Measurements from ENCODE around the gene SNX14.
A peak's percentile ranks its signal among the peaks of the same experiment; 100 is the strongest.

Gene SNX14

DNA sequence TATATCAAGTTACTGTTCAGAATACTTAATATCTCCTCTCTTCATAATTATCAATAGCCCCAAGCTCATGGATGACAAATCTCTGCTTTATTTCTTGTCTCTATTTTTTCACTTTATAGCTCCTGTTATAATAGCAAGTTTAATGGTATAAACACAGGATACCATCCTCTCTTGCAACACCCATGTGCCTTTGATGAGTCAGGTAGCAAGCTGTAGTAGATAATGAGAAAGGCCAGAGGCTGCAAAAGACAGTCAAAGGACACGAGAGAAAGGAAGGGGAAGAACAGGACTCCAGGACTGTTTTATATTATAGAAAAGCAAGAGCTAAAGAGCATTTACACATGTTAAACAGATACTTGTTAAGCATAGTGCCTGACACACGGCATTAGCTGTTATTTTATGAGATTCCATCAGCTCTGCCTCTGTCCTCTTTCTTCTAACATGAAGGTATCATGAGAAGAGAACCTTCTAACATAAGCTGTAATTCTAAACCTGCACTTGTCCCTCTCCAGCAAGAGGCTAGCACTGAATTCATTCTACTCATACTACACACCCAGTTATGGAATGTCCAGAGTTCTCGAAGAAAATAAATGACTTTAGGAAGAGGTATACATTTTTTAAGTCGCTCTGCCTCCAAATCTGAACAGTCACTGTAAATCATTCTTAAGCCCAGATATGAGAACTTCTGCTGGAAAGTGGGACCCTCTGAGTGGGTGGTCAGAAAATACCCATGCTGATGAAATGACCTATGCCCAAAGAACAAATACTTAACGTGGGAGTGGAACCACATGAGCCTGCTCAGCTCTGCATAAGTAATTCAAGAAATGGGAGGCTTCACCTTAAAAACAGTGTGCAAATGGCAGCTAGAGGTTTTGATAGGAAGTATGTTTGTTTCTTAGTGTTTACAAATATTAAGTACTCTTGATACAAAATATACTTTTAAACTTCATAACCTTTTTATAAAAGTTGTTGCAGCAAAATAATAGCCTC is 98.8 kb downstream of the SNX14 start:
- Histone ChIP-seq H3K9me3 (ENCODE audit: control insufficient read depth, insufficient read depth, low read depth, low read length) (no peaks in the 10 kb centered on the region), H3K4me1 (ENCODE audit: control insufficient read depth, insufficient read depth, low read length) (peaks cover 13% of the 10 kb centered on the region), H3K36me3 (ENCODE audit: control insufficient read depth in 2 of 2, insufficient read depth in 1 of 2, low read length in 2 of 2) (no peaks in the 10 kb centered on the region), H3K4me3 (ENCODE audit: low read depth, low read length) (no peak overlapping the region), H3K27ac (ENCODE audit: extremely low read depth, low read depth, low read length) (no peak overlapping the region)
- ChIA-PET POLR2A (interaction anchor here (1.6 kb wide), 2 partner anchors 148 to 184 kb away, joined by 6 to 8 read pairs; partner anchors contain the start of gene SYNCRIP), CTCF (interaction anchor here (0.6 to 7.7 kb wide), 9 partner anchors 8 to 245 kb away, joined by 3 to 89 read pairs (median 3); no protein-coding TSS in a partner anchor)
- TF ChIP-seq EGR2 (tag by site-specific recombination; IDR thresholded peaks at IDR 0.05; ENCODE audit: low read depth) (0 out of 2 replicates have a peak, but pooled peaks have one; percentile 12), ZNF629 (tag by site-specific recombination; IDR thresholded peaks at IDR 0.05) (no peak)
- TF ChIP-seq, protein P1, sequence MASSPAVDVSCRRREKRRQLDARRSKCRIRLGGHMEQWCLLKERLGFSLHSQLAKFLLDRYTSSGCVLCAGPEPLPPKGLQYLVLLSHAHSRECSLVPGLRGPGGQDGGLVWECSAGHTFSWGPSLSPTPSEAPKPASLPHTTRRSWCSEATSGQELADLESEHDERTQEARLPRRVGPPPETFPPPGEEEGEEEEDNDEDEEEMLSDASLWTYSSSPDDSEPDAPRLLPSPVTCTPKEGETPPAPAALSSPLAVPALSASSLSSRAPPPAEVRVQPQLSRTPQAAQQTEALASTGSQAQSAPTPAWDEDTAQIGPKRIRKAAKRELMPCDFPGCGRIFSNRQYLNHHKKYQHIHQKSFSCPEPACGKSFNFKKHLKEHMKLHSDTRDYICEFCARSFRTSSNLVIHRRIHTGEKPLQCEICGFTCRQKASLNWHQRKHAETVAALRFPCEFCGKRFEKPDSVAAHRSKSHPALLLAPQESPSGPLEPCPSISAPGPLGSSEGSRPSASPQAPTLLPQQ (tag by site-specific recombination; IDR thresholded peaks at IDR 0.05): no peak

DNA sequence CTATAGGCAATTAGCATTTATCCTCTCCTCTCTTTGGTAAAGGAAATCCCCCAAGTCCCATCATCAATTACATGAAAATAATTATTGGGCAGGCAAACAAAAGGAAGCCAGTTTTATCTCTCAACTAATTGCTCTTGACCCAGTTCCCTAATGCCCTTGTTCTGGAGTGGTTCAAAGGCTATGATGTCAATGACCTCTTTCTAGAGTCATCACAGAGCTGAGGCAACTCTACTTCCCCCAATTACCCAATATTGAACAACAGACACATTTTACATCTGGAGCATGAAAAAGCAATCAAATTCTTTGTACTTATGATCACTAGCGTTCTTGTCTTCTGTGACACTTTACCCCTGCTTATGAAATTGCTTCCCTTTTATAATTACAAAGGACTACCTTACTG is 100.3 kb downstream of the SNX14 start:
- peaks cover under 1% of the 10 kb centered on the region for H3K4me1 ChIP-seq (ENCODE audit: control insufficient read depth, insufficient read depth, low read length)
- no peak overlapping the region for H3K27ac ChIP-seq (ENCODE audit: extremely low read depth, low read depth, low read length)
- no peak overlapping the region for H3K4me3 ChIP-seq (ENCODE audit: low read depth, low read length)
- POLR2A ChIA-PET: no interaction called here
- CTCF ChIA-PET: interaction anchor here (1.4 to 7.7 kb wide), 3 partner anchors 10 to 138 kb away, joined by 3 to 89 read pairs (median 6); no protein-coding TSS in a partner anchor
- TF ChIP-seq OVOL3 (tag by site-specific recombination; IDR thresholded peaks at IDR 0.05): no peak
- no peak for TF ChIP-seq ZFHX2 (tag by site-specific recombination; conservative IDR thresholded peaks at IDR 0.05)
- TF ChIP-seq ZNF394 (tag by site-specific recombination; IDR thresholded peaks at IDR 0.05; ENCODE audit: borderline replicate concordance): no peak
- TF ChIP-seq, protein P2, sequence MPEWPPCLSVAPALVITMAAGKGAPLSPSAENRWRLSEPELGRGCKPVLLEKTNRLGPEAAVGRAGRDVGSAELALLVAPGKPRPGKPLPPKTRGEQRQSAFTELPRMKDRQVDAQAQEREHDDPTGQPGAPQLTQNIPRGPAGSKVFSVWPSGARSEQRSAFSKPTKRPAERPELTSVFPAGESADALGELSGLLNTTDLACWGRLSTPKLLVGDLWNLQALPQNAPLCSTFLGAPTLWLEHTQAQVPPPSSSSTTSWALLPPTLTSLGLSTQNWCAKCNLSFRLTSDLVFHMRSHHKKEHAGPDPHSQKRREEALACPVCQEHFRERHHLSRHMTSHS (tag by site-specific recombination; IDR thresholded peaks at IDR 0.05): no peak
- TF ChIP-seq, protein P3, sequence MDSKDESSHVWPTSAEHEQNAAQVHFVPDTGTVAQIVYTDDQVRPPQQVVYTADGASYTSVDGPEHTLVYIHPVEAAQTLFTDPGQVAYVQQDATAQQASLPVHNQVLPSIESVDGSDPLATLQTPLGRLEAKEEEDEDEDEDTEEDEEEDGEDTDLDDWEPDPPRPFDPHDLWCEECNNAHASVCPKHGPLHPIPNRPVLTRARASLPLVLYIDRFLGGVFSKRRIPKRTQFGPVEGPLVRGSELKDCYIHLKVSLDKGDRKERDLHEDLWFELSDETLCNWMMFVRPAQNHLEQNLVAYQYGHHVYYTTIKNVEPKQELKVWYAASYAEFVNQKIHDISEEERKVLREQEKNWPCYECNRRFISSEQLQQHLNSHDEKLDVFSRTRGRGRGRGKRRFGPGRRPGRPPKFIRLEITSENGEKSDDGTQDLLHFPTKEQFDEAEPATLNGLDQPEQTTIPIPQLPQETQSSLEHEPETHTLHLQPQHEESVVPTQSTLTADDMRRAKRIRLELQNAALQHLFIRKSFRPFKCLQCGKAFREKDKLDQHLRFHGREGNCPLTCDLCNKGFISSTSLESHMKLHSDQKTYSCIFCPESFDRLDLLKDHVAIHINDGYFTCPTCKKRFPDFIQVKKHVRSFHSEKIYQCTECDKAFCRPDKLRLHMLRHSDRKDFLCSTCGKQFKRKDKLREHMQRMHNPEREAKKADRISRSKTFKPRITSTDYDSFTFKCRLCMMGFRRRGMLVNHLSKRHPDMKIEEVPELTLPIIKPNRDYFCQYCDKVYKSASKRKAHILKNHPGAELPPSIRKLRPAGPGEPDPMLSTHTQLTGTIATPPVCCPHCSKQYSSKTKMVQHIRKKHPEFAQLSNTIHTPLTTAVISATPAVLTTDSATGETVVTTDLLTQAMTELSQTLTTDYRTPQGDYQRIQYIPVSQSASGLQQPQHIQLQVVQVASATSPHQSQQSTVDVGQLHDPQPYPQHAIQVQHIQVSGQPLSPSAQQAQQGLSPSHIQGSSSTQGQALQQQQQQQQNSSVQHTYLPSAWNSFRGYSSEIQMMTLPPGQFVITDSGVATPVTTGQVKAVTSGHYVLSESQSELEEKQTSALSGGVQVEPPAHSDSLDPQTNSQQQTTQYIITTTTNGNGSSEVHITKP (tag by site-specific recombination; IDR thresholded peaks at IDR 0.05): no peak
- TF ChIP-seq, protein P4, sequence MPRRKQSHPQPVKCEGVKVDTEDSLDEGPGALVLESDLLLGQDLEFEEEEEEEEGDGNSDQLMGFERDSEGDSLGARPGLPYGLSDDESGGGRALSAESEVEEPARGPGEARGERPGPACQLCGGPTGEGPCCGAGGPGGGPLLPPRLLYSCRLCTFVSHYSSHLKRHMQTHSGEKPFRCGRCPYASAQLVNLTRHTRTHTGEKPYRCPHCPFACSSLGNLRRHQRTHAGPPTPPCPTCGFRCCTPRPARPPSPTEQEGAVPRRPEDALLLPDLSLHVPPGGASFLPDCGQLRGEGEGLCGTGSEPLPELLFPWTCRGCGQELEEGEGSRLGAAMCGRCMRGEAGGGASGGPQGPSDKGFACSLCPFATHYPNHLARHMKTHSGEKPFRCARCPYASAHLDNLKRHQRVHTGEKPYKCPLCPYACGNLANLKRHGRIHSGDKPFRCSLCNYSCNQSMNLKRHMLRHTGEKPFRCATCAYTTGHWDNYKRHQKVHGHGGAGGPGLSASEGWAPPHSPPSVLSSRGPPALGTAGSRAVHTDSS (tag by site-specific recombination; IDR thresholded peaks at IDR 0.05): no peak
- H3K9me3 ChIP-seq (ENCODE audit: control insufficient read depth, insufficient read depth, low read depth, low read length): no peaks in the 10 kb centered on the region
- no peaks in the 10 kb centered on the region for H3K36me3 ChIP-seq (ENCODE audit: control insufficient read depth in 2 of 2, insufficient read depth in 1 of 2, low read length in 2 of 2)

DNA sequence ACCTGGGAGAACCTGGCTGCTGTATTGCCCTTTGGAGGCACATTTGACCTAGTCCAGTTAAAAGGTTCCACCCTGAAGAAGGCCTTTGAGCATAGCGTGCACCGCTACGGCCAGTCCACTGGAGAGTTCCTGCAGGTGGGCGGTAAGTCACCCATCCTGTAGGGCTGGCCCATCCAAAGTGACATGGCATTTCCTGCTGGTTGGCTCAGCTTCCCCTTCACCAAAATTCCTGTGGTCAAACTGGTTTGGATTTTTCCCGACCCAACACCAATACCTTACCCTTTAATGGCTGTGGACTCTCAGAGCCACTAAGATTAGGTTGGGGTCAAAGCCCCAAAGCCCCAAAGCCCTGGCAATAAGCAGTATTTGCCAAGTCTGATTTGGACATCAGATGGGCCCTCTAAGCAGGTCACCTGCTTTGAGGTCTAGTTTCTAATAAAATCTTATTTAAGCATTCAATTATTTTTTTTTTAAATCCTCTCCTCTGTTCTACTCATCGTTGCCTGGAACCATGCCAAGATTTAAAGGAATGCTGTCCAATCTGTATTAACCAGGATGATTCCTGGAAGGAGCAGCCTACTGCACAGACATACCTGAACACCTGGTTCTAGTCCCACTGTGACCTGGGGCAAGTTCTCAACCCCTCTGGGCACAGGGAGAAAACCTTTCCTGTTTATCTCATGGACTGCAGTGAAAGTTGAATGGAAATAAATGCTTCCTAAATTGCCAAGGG is 103.0 kb downstream of the SNX14 start:
- Histone ChIP-seq H3K4me1 (ENCODE audit: control insufficient read depth, insufficient read depth, low read length) (no peaks in the 10 kb centered on the region), H3K4me3 (ENCODE audit: low read depth, low read length) (no peak overlapping the region), H3K27ac (ENCODE audit: extremely low read depth, low read depth, low read length) (no peak overlapping the region), H3K9me3 (ENCODE audit: control insufficient read depth, insufficient read depth, low read depth, low read length) (no peaks in the 10 kb centered on the region), H3K36me3 (ENCODE audit: control insufficient read depth in 2 of 2, insufficient read depth in 1 of 2, low read length in 2 of 2) (no peaks in the 10 kb centered on the region)
- POLR2A ChIA-PET: no interaction called here
- CTCF ChIA-PET: interaction anchor here (1.2 to 1.8 kb wide), 2 partner anchors 135 to 187 kb away, joined by 3 to 6 read pairs; no protein-coding TSS in a partner anchor
- no peak for TF ChIP-seq ZSCAN30 (tag by site-specific recombination; IDR thresholded peaks at IDR 0.05)
- TF ChIP-seq ZNF629 (tag by site-specific recombination; IDR thresholded peaks at IDR 0.05): no peak
- TF ChIP-seq ZNF76 (tag by site-specific recombination; IDR thresholded peaks at IDR 0.05; ENCODE audit: borderline replicate concordance, low read depth): no peak
- no peak for TF ChIP-seq ZNF791 (tag by site-specific recombination; IDR thresholded peaks at IDR 0.05)
- no peak for TF ChIP-seq ZNF747 (tag by site-specific recombination; IDR thresholded peaks at IDR 0.05)
